ENCODE results near the gene ANKRD39.
"Not testable (repeated sequence)": the region's sequence is repeated elsewhere in the genome, so short reads cannot be mapped to it uniquely, and the experiment has no call there.

Gene ANKRD39

GRCh38 chr2:96870626-96871255, 12.9 kb upstream of the ANKRD39 start:
- DNase-seq: peak; percentile 58

GRCh38 chr2:96869822-96870625, 12.2 kb upstream of the ANKRD39 start, which contains the start of gene SEMA4C:
Gene SEMA4C (minus strand): TSS chr2:96870080. CDS start chr2:96867886, 2,194 bp downstream.
- DNase-seq: peak; percentile 58

GRCh38 chr2:96869281-96869821, 11.5 kb upstream of the ANKRD39 start:
- no peak for DNase-seq

GRCh38 chr2:96868555-96869280, 10.9 kb upstream of the ANKRD39 start:
- DNase-seq: peak; percentile 55

GRCh38 chr2:96867756-96868554, 10.1 kb upstream of the ANKRD39 start:
- no peak for DNase-seq

- no peak for DNase-seq
Observed at GRCh38 chr2:96866986-96867755, 9.4 kb upstream of the ANKRD39 start.

GRCh38 chr2:96866586-96866985, 8.8 kb upstream of the ANKRD39 start:
- DNase-seq: no peak

- DNase-seq: no peak
Observed at GRCh38 chr2:96866149-96866548, 8.3 kb upstream of the ANKRD39 start.

GRCh38 chr2:96865654-96866053, 7.8 kb upstream of the ANKRD39 start:
- no peak for DNase-seq

GRCh38 chr2:96864343-96865091, 6.7 kb upstream of the ANKRD39 start:
- no peak for DNase-seq

GRCh38 chr2:96863575-96864342, 5.9 kb upstream of the ANKRD39 start:
- DNase-seq: no peak

GRCh38 chr2:96863056-96863455, 5.2 kb upstream of the ANKRD39 start:
- DNase-seq: not testable (repeated sequence)

GRCh38 chr2:96861074-96861473, 3.3 kb upstream of the ANKRD39 start:
- no peak for DNase-seq

GRCh38 chr2:96860065-96861029, 2.5 kb upstream of the ANKRD39 start:
- peak; percentile 27 for DNase-seq

- DNase-seq: no peak
Observed at GRCh38 chr2:96859681-96860064, 1.9 kb upstream of the ANKRD39 start.

GRCh38 chr2:96859099-96859649, 1.4 kb upstream of the ANKRD39 start:
- DNase-seq: no peak

GRCh38 chr2:96856776-96857666, 795 bp downstream of the ANKRD39 start:
- DNase-seq: no peak
